ENCODE data around the gene EMILIN3.

Gene EMILIN3

GRCh38 chr20:41361757-41362747 lies 4.6 kb downstream of the EMILIN3 start:
- in situ Hi-C loops (cut with HindIII; ENCODE audit: low sequenced_read_pairs): no loop called here
- no peak overlapping the region for H3K4me3 ChIP-seq (ENCODE audit: low read depth, low read length)
- no peak for TF ChIP-seq CTCF (IDR thresholded peaks at IDR 0.05; ENCODE audit: low read depth, low read length, missing control alignments)
- no peak for DNase-seq (ENCODE audit: low read depth)

- no peak for TF ChIP-seq CTCF (IDR thresholded peaks at IDR 0.05; ENCODE audit: low read depth, low read length, missing control alignments)
- in situ Hi-C loops (cut with HindIII; ENCODE audit: low sequenced_read_pairs): no loop called here
- H3K4me3 ChIP-seq (ENCODE audit: low read depth, low read length): no peak overlapping the region
- DNase-seq (ENCODE audit: low read depth): no peak
Measured at GRCh38 chr20:41360831-41361756, 5.5 kb downstream of the EMILIN3 start.

- DNase-seq (ENCODE audit: low read depth): no peak
- no peak overlapping the region for H3K4me3 ChIP-seq (ENCODE audit: low read depth, low read length)
- no peak for TF ChIP-seq CTCF (IDR thresholded peaks at IDR 0.05; ENCODE audit: low read depth, low read length, missing control alignments)
- in situ Hi-C loops (cut with HindIII; ENCODE audit: low sequenced_read_pairs): no loop called here
Measured at GRCh38 chr20:41359541-41360011, 7.0 kb downstream of the EMILIN3 start.

- no peak for TF ChIP-seq CTCF (IDR thresholded peaks at IDR 0.05; ENCODE audit: low read depth, low read length, missing control alignments)
- no peak for DNase-seq (ENCODE audit: low read depth)
- no peak overlapping the region for H3K4me3 ChIP-seq (ENCODE audit: low read depth, low read length)
- in situ Hi-C loops (cut with HindIII; ENCODE audit: low sequenced_read_pairs): no loop called here
Measured at GRCh38 chr20:41358717-41359116, 7.9 kb downstream of the EMILIN3 start.

DNA sequence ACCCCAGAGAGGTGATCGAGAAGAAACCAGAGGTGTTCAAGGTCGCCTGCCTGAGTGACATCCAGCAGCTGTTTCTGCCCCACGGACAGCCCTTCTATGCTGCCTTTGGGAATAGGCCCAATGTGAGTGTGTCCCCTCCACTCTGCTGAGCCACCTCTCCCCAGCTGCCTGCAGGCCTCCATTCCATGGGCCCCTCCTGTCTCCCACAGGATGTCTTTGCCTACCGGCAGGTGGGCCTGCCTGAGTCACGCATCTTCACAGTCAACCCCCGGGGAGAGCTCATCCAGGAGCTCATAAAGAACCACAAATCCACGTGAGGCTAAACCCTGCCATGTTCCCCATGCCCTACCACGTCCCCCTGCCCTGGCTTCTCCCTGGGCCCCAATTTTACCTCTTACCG lies 8.4 kb downstream of the EMILIN3 start:
- TF ChIP-seq CTCF (IDR thresholded peaks at IDR 0.05; ENCODE audit: low read depth, low read length, missing control alignments): no peak
- in situ Hi-C loops (cut with HindIII; ENCODE audit: low sequenced_read_pairs): no loop called here
- H3K4me3 ChIP-seq (ENCODE audit: low read depth, low read length): no peak overlapping the region
- DNase-seq (ENCODE audit: low read depth): no peak

- H3K4me3 ChIP-seq (ENCODE audit: low read depth, low read length): no peak overlapping the region
- TF ChIP-seq CTCF (IDR thresholded peaks at IDR 0.05; ENCODE audit: low read depth, low read length, missing control alignments): no peak
- DNase-seq (ENCODE audit: low read depth): no peak
- in situ Hi-C loops (cut with HindIII; ENCODE audit: low sequenced_read_pairs): no loop called here
Measured at GRCh38 chr20:41357424-41358163, 9.0 kb downstream of the EMILIN3 start.
